ENCODE data around the gene FARP1. TPM values are rescaled to one million over a fixed set of nuclear protein-coding genes. Genes with fewer than 3 reads are reported as not detected.

Gene FARP1
- total and polyA plus RNA-seq, 2 experiments from 2014 or later = 43.2 to 44.2 TPM

DNA sequence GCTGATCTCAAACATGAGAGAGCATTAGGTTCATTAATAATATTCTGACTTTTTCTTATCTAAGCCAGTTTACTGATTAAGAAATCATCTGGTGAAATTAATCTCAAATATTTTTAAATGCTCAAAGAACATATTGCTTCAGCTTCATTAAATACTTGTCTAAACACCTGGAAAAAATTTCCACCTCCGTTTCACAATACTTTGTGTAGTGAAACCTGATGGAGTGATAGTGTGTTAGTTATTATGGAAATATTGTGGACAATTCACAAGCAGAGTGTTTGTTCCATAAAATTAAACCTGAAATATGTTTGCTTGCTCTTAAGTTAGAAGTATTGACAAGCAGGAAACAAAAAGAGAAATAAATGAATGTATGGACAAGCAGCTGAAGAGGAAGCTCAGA lies 91.5 kb downstream of the FARP1 start:
- H3K27me3 ChIP-seq = no peaks in the 10 kb centered on the region
- DNase-seq (ENCODE audit: low read depth in 1 of 2, low spot score in 1 of 2) = no peak
- H3K27ac ChIP-seq = no peak overlapping the region
- H3K4me3 ChIP-seq = no peak overlapping the region
- H3K4me1 ChIP-seq (ENCODE audit: low read depth) = no peaks in the 10 kb centered on the region
- no peaks in the 10 kb centered on the region for H3K36me3 ChIP-seq
- no peaks in the 10 kb centered on the region for H3K9me3 ChIP-seq (ENCODE audit: low read depth)
- TF ChIP-seq, protein P1, sequence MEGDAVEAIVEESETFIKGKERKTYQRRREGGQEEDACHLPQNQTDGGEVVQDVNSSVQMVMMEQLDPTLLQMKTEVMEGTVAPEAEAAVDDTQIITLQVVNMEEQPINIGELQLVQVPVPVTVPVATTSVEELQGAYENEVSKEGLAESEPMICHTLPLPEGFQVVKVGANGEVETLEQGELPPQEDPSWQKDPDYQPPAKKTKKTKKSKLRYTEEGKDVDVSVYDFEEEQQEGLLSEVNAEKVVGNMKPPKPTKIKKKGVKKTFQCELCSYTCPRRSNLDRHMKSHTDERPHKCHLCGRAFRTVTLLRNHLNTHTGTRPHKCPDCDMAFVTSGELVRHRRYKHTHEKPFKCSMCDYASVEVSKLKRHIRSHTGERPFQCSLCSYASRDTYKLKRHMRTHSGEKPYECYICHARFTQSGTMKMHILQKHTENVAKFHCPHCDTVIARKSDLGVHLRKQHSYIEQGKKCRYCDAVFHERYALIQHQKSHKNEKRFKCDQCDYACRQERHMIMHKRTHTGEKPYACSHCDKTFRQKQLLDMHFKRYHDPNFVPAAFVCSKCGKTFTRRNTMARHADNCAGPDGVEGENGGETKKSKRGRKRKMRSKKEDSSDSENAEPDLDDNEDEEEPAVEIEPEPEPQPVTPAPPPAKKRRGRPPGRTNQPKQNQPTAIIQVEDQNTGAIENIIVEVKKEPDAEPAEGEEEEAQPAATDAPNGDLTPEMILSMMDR (IDR thresholded peaks at IDR 0.05; ENCODE audit: low read depth, low read length) = no peak

GRCh38 chr13:98236197-98236596 lies 93.3 kb downstream of the FARP1 start:
- Histone ChIP-seq H3K27me3 (no peaks in the 10 kb centered on the region), H3K4me3 (no peak overlapping the region), H3K27ac (no peak overlapping the region), H3K36me3 (no peaks in the 10 kb centered on the region), H3K9me3 (ENCODE audit: low read depth) (no peaks in the 10 kb centered on the region), H3K4me1 (ENCODE audit: low read depth) (no peaks in the 10 kb centered on the region)
- TF ChIP-seq, protein P1 (IDR thresholded peaks at IDR 0.05; ENCODE audit: low read depth, low read length) = no peak
- no peak for DNase-seq (ENCODE audit: low read depth in 1 of 2, low spot score in 1 of 2)

- H3K4me3 ChIP-seq = no peak overlapping the region
- TF ChIP-seq, protein P1 (IDR thresholded peaks at IDR 0.05; ENCODE audit: low read depth, low read length) = no peak
- no peaks in the 10 kb centered on the region for H3K27me3 ChIP-seq
- no peaks in the 10 kb centered on the region for H3K9me3 ChIP-seq (ENCODE audit: low read depth)
- H3K27ac ChIP-seq = no peak overlapping the region
- DNase-seq (ENCODE audit: low read depth in 1 of 2, low spot score in 1 of 2) = no peak
- H3K36me3 ChIP-seq = no peaks in the 10 kb centered on the region
- H3K4me1 ChIP-seq (ENCODE audit: low read depth) = no peaks in the 10 kb centered on the region
Measured at GRCh38 chr13:98237331-98237730, 94.4 kb downstream of the FARP1 start.

GRCh38 chr13:98239162-98240076 lies 96.5 kb downstream of the FARP1 start:
- DNase-seq (ENCODE audit: low read depth in 1 of 2, low spot score in 1 of 2) = no peak
- Histone ChIP-seq H3K9me3 (ENCODE audit: low read depth) (no peaks in the 10 kb centered on the region), H3K36me3 (no peaks in the 10 kb centered on the region), H3K4me1 (ENCODE audit: low read depth) (no peaks in the 10 kb centered on the region), H3K27ac (no peak overlapping the region), H3K4me3 (no peak overlapping the region), H3K27me3 (no peaks in the 10 kb centered on the region)
- TF ChIP-seq, protein P1 (IDR thresholded peaks at IDR 0.05; ENCODE audit: low read depth, low read length) = no peak

GRCh38 chr13:98240135-98240534 lies 97.2 kb downstream of the FARP1 start:
- Histone ChIP-seq H3K4me3 (no peak overlapping the region), H3K36me3 (no peaks in the 10 kb centered on the region), H3K9me3 (ENCODE audit: low read depth) (no peaks in the 10 kb centered on the region), H3K4me1 (ENCODE audit: low read depth) (no peaks in the 10 kb centered on the region), H3K27ac (no peak overlapping the region), H3K27me3 (no peaks in the 10 kb centered on the region)
- TF ChIP-seq, protein P1 (IDR thresholded peaks at IDR 0.05; ENCODE audit: low read depth, low read length) = no peak
- DNase-seq (ENCODE audit: low read depth in 1 of 2, low spot score in 1 of 2) = no peak
